T-helper 2 cell treated with Interferon-gamma antibody and Interleukin-4, amounts not matched to agents 100 ng/mL and 5 ng/mL, for 36 hours (primary cell): ENCODE measurements around the gene DNAJC16. TPM values are rescaled to one million over a fixed set of nuclear protein-coding genes. Genes with fewer than 3 reads are reported as not detected.

Source experiments
- intact Hi-C: fragments of 100-400 bp; cut with micrococcal nuclease; formaldehyde crosslinking; loops from one replicate; pipeline ENCODE4 v1.15.1; 2023
- total RNA-seq: library from RNA; stranded (reverse); gene quantifications from 2 replicates; pipeline ENCODE4 v1.2.3, GENCODE V29; 2022

The DNAJC16 gene
- total RNA-seq, 1 donor from 2014 or later, result 20.6 TPM

GRCh38 chr1:15531003-15531402 is 4.4 kb downstream of the DNAJC16 start:
- intact Hi-C loops, result no loop called here

GRCh38 chr1:15531682-15532081 is 5.0 kb downstream of the DNAJC16 start:
- intact Hi-C loops, result no loop called here

- intact Hi-C loops, result no loop called here
Observed at GRCh38 chr1:15538771-15539170, 12.1 kb downstream of the DNAJC16 start.

GRCh38 chr1:15540186-15540585 is 13.5 kb downstream of the DNAJC16 start:
- intact Hi-C loops, result no loop called here

GRCh38 chr1:15541231-15541792 is 14.7 kb downstream of the DNAJC16 start:
- intact Hi-C loops, result no loop called here

GRCh38 chr1:15542388-15543250 is 16.0 kb downstream of the DNAJC16 start:
- intact Hi-C loops, result no loop called here

- intact Hi-C loops, result no loop called here
Observed at GRCh38 chr1:15543251-15543588, 16.6 kb downstream of the DNAJC16 start.

- intact Hi-C loops, result no loop called here
Observed at GRCh38 chr1:15543589-15544568, 17.2 kb downstream of the DNAJC16 start.

- intact Hi-C loops, result no loop called here
Observed at GRCh38 chr1:15546641-15547040, 20.0 kb downstream of the DNAJC16 start.

- intact Hi-C loops, result no loop called here
Observed at GRCh38 chr1:15550573-15550972, 23.9 kb downstream of the DNAJC16 start.

GRCh38 chr1:15557008-15557407 is 30.4 kb downstream of the DNAJC16 start:
- intact Hi-C loops, result no loop called here

GRCh38 chr1:15557594-15557993 is 30.9 kb downstream of the DNAJC16 start:
- intact Hi-C loops, result no loop called here

GRCh38 chr1:15558516-15558915 is 31.9 kb downstream of the DNAJC16 start:
- intact Hi-C loops, result no loop called here

GRCh38 chr1:15559189-15559810 is 32.7 kb downstream of the DNAJC16 start:
- intact Hi-C loops, result no loop called here

GRCh38 chr1:15568387-15569073 is 41.9 kb downstream of the DNAJC16 start:
- intact Hi-C loops, result no loop called here

- intact Hi-C loops, result no loop called here
Observed at GRCh38 chr1:15570861-15571260, 44.2 kb downstream of the DNAJC16 start.

- intact Hi-C loops, result no loop called here
Observed at GRCh38 chr1:15571266-15571665, 44.6 kb downstream of the DNAJC16 start.

GRCh38 chr1:15573477-15573876 is 46.8 kb downstream of the DNAJC16 start:
- intact Hi-C loops, result no loop called here

GRCh38 chr1:15574741-15575140 is 48.1 kb downstream of the DNAJC16 start:
- intact Hi-C loops, result no loop called here

GRCh38 chr1:15575549-15576150 is 49.0 kb downstream of the DNAJC16 start:
- intact Hi-C loops, result no loop called here
